Measurements from ENCODE around the gene CPNE1. TPM values are rescaled to one million over a fixed set of nuclear protein-coding genes. Genes with fewer than 3 reads are reported as not detected.

The CPNE1 gene
- total and polyA plus RNA-seq, 5 donors: 63.2 to 82.7 (median 73.1) TPM

DNA sequence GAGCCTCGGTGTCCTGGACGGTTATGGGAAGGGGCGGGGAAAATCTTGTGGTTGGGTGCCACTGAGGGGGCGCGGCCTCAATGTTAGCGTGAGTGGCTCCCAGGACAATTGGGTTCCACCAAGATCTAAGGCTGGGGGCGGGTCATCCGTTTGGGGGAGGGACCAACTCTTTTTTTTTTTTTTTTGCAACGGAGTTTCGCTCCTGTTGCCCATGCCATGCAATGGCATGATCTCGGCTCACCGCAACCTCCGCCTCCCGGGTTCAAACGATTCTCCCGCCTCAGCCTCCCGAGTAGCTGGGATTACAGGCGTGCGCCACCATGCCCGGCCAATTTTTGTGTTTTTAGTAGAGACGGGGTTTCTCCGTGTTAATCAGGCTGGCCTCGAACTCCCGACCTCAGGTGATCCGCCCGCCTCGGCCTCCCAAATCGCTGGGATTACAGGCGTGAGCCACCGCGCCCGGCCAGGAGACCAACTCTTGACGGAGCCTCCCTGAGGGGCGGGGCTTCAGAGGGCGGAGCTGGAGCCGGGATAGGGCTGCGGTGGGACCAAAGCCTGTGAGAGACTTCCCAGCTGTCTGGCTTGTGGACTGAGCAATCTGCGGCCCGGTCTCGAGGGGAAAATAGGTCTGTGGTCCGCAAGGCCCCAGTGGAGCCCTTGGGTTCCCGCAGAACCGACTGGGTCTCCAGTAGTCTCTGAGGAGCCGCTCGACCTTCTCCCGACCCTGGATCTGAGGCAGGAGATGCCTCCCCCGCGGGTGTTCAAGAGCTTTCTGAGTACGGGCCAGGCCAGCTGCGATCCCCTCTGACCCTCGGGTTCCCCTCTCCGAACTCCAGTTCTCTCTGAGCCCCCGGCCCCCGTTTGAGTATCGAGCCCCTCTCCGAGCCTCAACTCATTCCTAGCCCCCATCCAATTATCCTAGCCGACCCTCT, 48.0 kb downstream of the CPNE1 start:
- peak; percentile 71 to 79 for ATAC-seq
- WGBS: 3% methylated on average over 57 of the region's 57 CpGs
- Histone ChIP-seq H3K27ac (ENCODE audit: low read length) (peak overlapping the region; percentile 63), H3K4me3 (ENCODE audit: low read length) (peak overlapping the region; percentile 45), H3K4me1 (ENCODE audit: control insufficient read depth, insufficient read depth, low read length) (peaks cover 6% of the 10 kb centered on the region), H3K9me3 (ENCODE audit: control insufficient read depth, low read length) (no peaks in the 10 kb centered on the region), H3K27me3 (ENCODE audit: control insufficient read depth, insufficient read depth) (no peaks in the 10 kb centered on the region)
- DNase-seq: peak; percentile 94 to 96 (median 95)
- intact Hi-C loops (cut with DNase I): no loop called here

DNA sequence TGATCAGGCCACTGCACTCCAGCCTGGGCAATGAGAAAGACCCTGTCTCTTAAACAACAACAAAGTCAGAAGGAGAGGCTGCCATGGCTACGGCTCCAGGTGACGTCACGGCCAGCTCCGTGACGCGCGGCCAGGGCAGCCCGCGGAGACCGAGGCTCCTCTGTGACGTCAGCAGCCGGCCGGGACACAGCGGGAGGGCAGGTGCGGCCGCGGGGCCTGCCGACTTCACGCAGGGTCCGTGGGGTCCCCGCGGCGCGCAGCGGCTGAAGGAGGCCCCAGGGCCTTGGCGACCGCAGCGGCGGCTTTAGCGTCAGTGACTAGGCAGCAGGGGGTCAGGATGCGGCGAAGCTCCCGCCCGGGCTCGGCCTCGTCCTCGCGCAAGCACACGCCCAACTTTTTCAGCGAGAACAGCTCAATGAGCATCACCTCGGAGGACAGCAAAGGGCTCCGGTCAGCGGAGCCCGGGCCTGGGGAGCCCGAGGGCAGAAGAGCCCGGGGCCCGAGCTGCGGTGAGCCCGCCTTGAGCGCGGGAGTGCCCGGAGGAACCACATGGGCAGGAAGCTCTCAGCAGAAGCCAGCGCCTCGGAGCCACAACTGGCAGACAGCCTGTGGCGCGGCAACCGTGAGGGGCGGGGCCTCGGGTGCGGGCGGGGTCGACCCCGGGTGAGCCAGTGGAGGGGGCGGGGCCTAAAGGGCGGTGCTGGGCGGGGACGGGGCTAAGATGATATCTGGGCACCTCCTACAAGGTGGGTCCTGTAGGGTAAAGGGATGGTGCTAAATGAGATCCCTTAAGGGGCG, 48.8 kb downstream of the CPNE1 start, which contains the start of gene SPAG4:
SPAG4 (plus strand) TSS at position 163 of the 798 bp plus-strand sequence; CDS start at position 338, 175 bp downstream.
- DNase-seq (peak; percentile 99 to 100 (median 100)), ATAC-seq (peak; percentile 95)
- intact Hi-C loops (cut with DNase I): no loop called here
- no peaks in the 10 kb centered on the region for H3K27me3 ChIP-seq (ENCODE audit: control insufficient read depth, insufficient read depth)
- peak within 1 kb of the TSS; percentile 49 for H3K4me3 ChIP-seq (ENCODE audit: low read length)
- H3K4me1 ChIP-seq (ENCODE audit: control insufficient read depth, insufficient read depth, low read length): peaks cover 6% of the 10 kb centered on the region
- peak within 1 kb of the TSS; percentile 59 for H3K27ac ChIP-seq (ENCODE audit: low read length)
- H3K9me3 ChIP-seq (ENCODE audit: control insufficient read depth, low read length): no peaks in the 10 kb centered on the region
- WGBS: under 1% methylated on average over 68 of the region's 68 CpGs

DNA sequence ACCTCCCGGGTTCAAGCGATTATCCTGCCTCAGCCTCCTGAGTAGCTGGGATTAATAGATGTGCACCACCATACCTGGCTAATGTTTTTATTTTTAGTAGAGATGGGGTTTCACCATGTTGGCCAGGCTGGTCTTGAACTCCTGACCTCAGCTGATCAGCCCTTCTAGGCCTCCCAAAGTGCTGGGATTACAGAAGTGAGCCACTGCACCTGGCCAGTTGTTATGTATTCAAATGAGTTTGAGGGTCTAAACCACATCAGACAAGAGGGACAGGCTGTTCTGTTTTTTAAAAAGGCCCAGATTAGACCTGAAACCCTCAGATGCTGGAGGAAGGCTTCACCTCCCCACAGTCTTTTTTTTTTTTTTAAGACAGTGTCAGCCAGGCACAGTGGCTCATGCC, 53.2 kb downstream of the CPNE1 start:
- Histone ChIP-seq H3K27me3 (ENCODE audit: control insufficient read depth, insufficient read depth) (no peaks in the 10 kb centered on the region), H3K27ac (ENCODE audit: low read length) (no peak overlapping the region), H3K9me3 (ENCODE audit: control insufficient read depth, low read length) (no peaks in the 10 kb centered on the region), H3K4me3 (ENCODE audit: low read length) (no peak overlapping the region), H3K4me1 (ENCODE audit: control insufficient read depth, insufficient read depth, low read length) (no peaks in the 10 kb centered on the region)
- ATAC-seq: no peak
- DNase-seq: no peak
- WGBS: 95% methylated on average over 2 of the region's 2 CpGs
- intact Hi-C loops (cut with DNase I): no loop called here

DNA sequence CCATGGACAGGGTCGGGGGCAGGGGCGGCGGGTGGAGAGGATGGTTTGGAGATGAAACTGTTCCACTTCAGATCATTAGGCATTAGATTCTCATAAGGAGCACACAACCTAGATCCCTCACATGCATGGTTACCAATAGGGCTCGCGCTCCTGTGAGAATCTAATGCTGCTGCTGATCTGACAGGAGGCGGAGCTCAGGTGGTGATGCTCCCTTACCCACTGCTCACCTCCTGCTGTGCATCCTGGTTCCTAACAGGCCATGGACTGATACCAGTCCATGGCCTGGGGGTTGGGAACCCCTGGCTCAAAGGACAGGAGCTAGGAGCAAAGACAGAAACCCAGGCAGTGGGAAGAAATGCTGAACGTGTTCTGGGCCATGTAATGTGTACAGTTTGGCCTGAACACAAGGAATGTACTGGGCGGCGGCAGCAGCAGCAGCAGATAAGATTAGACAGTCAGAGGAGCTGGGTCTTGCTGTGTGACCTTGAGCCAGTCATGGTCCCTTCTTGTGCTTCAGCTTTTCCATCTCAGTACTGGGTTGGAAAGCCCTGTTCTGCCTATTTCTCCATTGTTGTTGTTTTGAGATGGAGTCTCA, 53.8 kb downstream of the CPNE1 start:
- WGBS: 79% methylated on average over 9 of the region's 9 CpGs
- Histone ChIP-seq H3K27ac (ENCODE audit: low read length) (no peak overlapping the region), H3K4me1 (ENCODE audit: control insufficient read depth, insufficient read depth, low read length) (no peaks in the 10 kb centered on the region), H3K27me3 (ENCODE audit: control insufficient read depth, insufficient read depth) (no peaks in the 10 kb centered on the region), H3K4me3 (ENCODE audit: low read length) (no peak overlapping the region), H3K9me3 (ENCODE audit: control insufficient read depth, low read length) (no peaks in the 10 kb centered on the region)
- DNase-seq (no peak), ATAC-seq (no peak)
- intact Hi-C loops (cut with DNase I): no loop called here

DNA sequence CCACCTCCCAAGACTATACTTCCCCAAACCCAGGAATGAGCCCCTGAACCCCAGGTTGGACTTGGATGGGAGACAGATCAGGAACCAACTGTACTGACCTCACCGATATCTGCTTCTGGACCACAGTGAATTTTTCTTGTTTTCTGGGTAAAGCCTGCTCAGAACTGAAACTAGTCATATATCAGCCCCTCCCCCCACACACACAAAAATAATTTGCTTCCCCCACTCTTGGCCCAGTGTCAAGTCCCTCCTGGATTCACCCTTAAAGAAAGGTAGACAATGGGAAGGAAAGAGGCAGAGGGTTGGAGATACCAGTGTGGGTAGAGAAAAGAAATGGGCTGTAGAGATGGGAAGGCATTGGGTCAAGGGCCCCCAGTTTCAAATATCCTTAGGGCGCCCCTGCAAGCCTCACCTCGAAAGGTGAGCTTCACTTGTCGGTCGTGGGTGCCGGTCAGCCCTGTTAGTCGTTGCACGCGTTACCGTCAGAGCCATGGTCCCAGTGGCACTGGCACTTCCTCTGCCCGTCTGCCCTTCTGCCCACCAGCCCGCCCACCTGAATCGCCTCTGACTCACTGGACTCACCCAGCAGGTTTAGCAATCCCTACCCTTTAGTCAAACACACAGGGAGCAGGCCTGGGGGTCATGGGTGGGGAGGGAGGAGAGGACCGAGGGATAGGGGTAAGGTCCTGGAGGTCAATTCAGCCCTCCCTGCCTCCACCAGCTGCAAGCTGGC, 57.5 kb downstream of the CPNE1 start:
- no peaks in the 10 kb centered on the region for H3K9me3 ChIP-seq (ENCODE audit: control insufficient read depth, low read length)
- DNase-seq (peak in 1 of 3 donors; percentile 31), ATAC-seq (no peak)
- H3K27ac ChIP-seq (ENCODE audit: low read length): no peak overlapping the region
- H3K4me3 ChIP-seq (ENCODE audit: low read length): no peak overlapping the region
- WGBS: 80% methylated on average over 14 of the region's 14 CpGs
- no peaks in the 10 kb centered on the region for H3K27me3 ChIP-seq (ENCODE audit: control insufficient read depth, insufficient read depth)
- intact Hi-C loops (cut with DNase I): no loop called here
- H3K4me1 ChIP-seq (ENCODE audit: control insufficient read depth, insufficient read depth, low read length): no peaks in the 10 kb centered on the region

DNA sequence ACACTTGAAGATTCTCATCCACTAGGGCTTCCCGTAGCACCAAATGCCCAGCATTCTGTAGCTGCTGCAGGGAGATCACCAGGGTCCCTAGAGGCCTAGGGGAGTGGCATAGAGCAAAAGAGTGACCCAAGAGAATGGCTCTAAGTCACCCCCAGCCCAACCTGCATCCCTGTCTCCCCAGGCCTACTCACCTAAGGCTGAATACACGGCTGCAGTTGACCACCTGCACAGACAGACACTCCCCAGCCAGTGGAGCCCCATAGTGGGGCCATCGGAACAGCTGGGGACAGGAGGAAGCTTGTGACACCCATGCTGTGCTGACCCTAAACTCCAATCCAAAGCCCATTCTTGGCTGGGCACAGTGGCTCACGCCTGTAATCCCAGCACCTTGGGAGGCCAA, 58.6 kb downstream of the CPNE1 start:
- H3K27me3 ChIP-seq (ENCODE audit: control insufficient read depth, insufficient read depth): no peaks in the 10 kb centered on the region
- ATAC-seq: no peak
- H3K4me1 ChIP-seq (ENCODE audit: control insufficient read depth, insufficient read depth, low read length): no peaks in the 10 kb centered on the region
- no peak overlapping the region for H3K27ac ChIP-seq (ENCODE audit: low read length)
- no peak for DNase-seq
- H3K9me3 ChIP-seq (ENCODE audit: control insufficient read depth, low read length): no peaks in the 10 kb centered on the region
- WGBS: 87% methylated on average over 4 of the region's 4 CpGs
- no peak overlapping the region for H3K4me3 ChIP-seq (ENCODE audit: low read length)
- intact Hi-C loops (cut with DNase I): no loop called here

DNA sequence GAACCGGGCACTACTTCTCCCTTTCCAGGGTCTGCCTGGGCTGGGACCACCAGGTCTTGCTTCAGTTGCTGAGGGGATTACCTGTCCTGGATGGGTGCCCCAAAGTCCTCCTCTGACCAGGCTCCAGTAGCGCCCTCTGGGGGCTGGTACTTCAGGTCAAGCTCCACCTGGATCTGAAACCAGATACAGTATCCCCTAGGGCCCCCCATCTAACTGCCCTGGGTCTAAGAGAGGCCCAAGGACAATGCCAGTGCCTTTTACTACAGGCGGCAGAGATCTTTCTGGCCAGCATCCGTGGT, 60.3 kb downstream of the CPNE1 start:
- intact Hi-C loops (cut with DNase I): no loop called here
- DNase-seq: no peak

DNA sequence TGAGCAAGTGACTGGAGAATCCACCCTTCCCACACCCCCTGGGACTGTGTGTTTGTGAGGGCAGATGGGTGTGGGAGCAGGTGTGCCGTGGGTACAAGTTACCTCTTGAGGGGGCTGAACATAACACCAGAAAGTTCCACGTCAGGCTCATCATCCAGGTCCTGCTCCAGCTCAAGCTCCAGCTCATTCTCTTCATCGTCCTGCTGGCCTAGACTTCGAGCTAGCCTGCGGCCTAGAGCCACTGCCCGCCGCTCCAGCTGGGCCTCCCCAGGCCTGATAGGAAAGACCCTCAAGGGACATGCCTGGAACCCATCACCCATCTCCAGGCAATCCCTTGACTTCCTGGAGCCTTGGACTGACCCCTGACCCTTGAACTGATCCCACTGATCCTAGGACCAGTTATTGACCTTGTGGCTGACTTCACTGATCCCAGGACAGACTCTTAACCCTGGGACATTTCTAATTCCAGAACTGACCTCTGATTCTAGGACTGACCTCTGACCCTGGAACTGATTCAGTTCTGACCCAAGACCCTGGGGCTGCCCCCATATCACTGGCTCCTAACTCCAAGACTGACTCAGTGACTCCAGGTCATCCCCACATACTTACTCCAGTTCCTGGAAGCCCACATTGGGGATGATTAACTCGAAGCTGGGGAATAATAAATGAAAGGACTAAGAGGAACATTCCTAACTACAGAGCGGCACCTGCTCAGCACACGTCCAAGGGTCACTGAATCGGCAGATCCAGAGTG, 60.8 kb downstream of the CPNE1 start:
- no peaks in the 10 kb centered on the region for H3K9me3 ChIP-seq (ENCODE audit: control insufficient read depth, low read length)
- intact Hi-C loops (cut with DNase I): no loop called here
- no peak overlapping the region for H3K4me3 ChIP-seq (ENCODE audit: low read length)
- no peaks in the 10 kb centered on the region for H3K27me3 ChIP-seq (ENCODE audit: control insufficient read depth, insufficient read depth)
- no peaks in the 10 kb centered on the region for H3K4me1 ChIP-seq (ENCODE audit: control insufficient read depth, insufficient read depth, low read length)
- ATAC-seq (no peak), DNase-seq (no peak)
- WGBS: 92% methylated on average over 11 of the region's 11 CpGs
- no peak overlapping the region for H3K27ac ChIP-seq (ENCODE audit: low read length)

More for the DNA sequence above, 60.3 kb downstream of the CPNE1 start:
- ATAC-seq: no peak
- Histone ChIP-seq H3K4me1 (ENCODE audit: control insufficient read depth, insufficient read depth, low read length) (no peaks in the 10 kb centered on the region), H3K27me3 (ENCODE audit: control insufficient read depth, insufficient read depth) (no peaks in the 10 kb centered on the region), H3K9me3 (ENCODE audit: control insufficient read depth, low read length) (no peaks in the 10 kb centered on the region), H3K4me3 (ENCODE audit: low read length) (no peak overlapping the region), H3K27ac (ENCODE audit: low read length) (no peak overlapping the region)
- WGBS: 55% methylated on average over 4 of the region's 4 CpGs

DNA sequence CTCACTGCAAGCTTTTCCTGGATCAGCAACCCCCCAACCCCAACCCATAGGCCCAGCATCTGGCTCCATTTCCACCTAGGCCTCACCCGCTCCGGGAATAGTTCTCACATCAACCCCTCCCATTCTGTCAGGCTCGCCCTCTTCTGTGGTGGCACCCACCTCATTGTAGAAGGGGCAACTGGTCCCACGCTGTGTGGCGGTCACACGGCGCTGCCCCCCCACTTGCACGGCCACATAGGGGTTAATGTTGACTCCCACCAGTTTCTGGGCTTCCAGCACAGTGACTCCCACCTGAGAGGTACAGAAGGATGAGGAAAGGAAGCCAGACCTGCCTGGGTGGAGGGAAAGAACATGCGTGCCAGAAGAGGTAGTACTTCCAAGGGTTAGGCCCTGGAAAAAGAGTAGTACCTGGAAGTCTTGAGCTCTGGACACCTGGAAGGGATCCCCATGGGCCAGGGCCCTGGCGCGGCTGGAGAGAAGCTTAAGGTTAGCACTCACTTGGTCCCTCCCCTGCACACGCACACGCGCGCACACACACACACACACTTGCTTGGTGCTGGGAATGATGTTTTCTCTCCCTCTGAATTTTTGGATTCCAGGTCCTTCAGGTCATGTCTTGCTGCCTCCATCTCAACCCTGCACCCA, 61.7 kb downstream of the CPNE1 start:
- WGBS: 95% methylated on average over 15 of the region's 15 CpGs
- H3K27ac ChIP-seq (ENCODE audit: low read length): no peak overlapping the region
- no peaks in the 10 kb centered on the region for H3K4me1 ChIP-seq (ENCODE audit: control insufficient read depth, insufficient read depth, low read length)
- no peak for ATAC-seq
- H3K27me3 ChIP-seq (ENCODE audit: control insufficient read depth, insufficient read depth): no peaks in the 10 kb centered on the region
- no peak overlapping the region for H3K4me3 ChIP-seq (ENCODE audit: low read length)
- no peak for DNase-seq
- no peaks in the 10 kb centered on the region for H3K9me3 ChIP-seq (ENCODE audit: control insufficient read depth, low read length)
- intact Hi-C loops (cut with DNase I): no loop called here

DNA sequence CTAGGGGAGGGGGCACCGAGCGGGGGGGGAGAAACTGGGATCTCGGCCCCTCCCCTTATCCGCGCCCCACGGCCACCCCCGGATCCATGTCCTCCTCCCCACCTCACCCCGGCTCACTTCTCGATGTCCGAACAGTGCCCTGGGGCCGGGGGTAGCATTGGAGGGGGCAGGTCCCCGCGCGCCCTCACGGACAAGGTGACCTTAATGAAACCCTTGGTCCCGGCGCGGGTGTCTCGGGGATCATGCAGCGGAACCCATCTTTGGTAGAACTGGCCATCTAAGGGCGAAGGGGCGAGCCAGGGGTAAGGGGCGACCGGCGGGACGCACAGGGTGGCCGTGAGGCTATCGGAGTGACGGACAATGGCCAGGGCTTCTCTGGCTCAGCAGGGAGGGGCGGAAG, 62.7 kb downstream of the CPNE1 start:
- no peak overlapping the region for H3K27ac ChIP-seq (ENCODE audit: low read length)
- peak overlapping the region; percentile 32 for H3K4me3 ChIP-seq (ENCODE audit: low read length)
- no peaks in the 10 kb centered on the region for H3K27me3 ChIP-seq (ENCODE audit: control insufficient read depth, insufficient read depth)
- no peak for ATAC-seq
- H3K9me3 ChIP-seq (ENCODE audit: control insufficient read depth, low read length): no peaks in the 10 kb centered on the region
- intact Hi-C loops (cut with DNase I): no loop called here
- peak in 2 of 3 donors; percentile 61 to 64 for DNase-seq
- 29% methylated on average over 30 of the region's 30 CpGs for WGBS
- no peaks in the 10 kb centered on the region for H3K4me1 ChIP-seq (ENCODE audit: control insufficient read depth, insufficient read depth, low read length)

Measured in right cardiac atrium (tissue), 5 donors.